T-cell (primary cell): Measurements from ENCODE around the gene THOC2. TPM values are rescaled to one million over a fixed set of nuclear protein-coding genes. Genes with fewer than 3 reads are reported as not detected.

Source experiments
- ATAC-seq, 4 experiments: fragments of 200-7000 bp in 3 of 4; fragments of 150-1000 bp in 1 of 4; cut with Tn5 transposase; replicated peaks in 1 of 4; 1 replicate in 3 of 4; 2 replicates in 1 of 4; pipeline ENCODE4 v1.10.0; 2021; ENCODE audit warnings: moderate library complexity in 3 of 4, mild to moderate bottlenecking in 2 of 4, moderate number of reproducible peaks in 1 of 4
- CTCF ChIA-PET, 2 donors: fragments of 300-600 bp; sonication (Branson Sonifier 250); formaldehyde crosslinking; loops; one replicate each; lab custom pipeline; 2022; ENCODE audit warnings: antibody characterized with exemption in 2 of 2; lab: Charles Lee
- POLR2A ChIA-PET, 2 donors: fragments of 300-600 bp; sonication (Branson Sonifier 250); formaldehyde crosslinking; loops; one replicate each; lab custom pipeline; 2022; ENCODE audit warnings: antibody characterized with exemption in 2 of 2; lab: Charles Lee
- DNase-seq, 35 experiments: peaks; one replicate each; pipeline versions ENCODE4 v3.0.0 to v3.0.0-alpha.2; 2013 to 2023
- H3K27ac ChIP-seq: one replicate; pipeline ENCODE4 v1.5.1; 2013; ENCODE audit warnings: low read length
- H3K27me3 ChIP-seq, 2 experiments: replicated peaks in 1 of 2; 1 replicate in 1 of 2; 2 replicates in 1 of 2; pipeline versions ENCODE4 v1.6.1 to v1.7.0; 2013; ENCODE audit warnings: low read length in 1 of 2, mixed read lengths in 1 of 2; ENCODE audit not compliant: control insufficient read depth in 2 of 2, insufficient read depth in 2 of 2; ENCODE audit errors: extremely low read depth in 1 of 2
- H3K36me3 ChIP-seq, 2 donors: 1 replicate in 1 of 2; 2 replicates in 1 of 2; pipeline versions ENCODE4 v1.6.1 to v1.7.0; 2013; ENCODE audit warnings: low read length in 1 of 2; ENCODE audit not compliant: control insufficient read depth in 2 of 2, insufficient read depth in 1 of 2; ENCODE audit errors: extremely low read depth in 1 of 2
- H3K4me1 ChIP-seq, 2 experiments: 1 replicate in 1 of 2; 2 replicates in 1 of 2; pipeline versions ENCODE4 v1.6.1 to v1.7.0; 2013; ENCODE audit warnings: low read length in 2 of 2, mixed read lengths in 1 of 2; ENCODE audit not compliant: insufficient read depth in 2 of 2, control insufficient read depth in 1 of 2; ENCODE audit errors: extremely low read depth in 1 of 2
- H3K4me3 ChIP-seq, 2 donors: 1 replicate in 1 of 2; 2 replicates in 1 of 2; pipeline versions ENCODE4 v1.5.1 to v1.7.0; 2013; ENCODE audit warnings: mild to moderate bottlenecking in 2 of 2, low read length in 1 of 2, moderate library complexity in 1 of 2; ENCODE audit not compliant: control insufficient read depth in 1 of 2; ENCODE audit errors: extremely low read depth in 1 of 2
- H3K9me3 ChIP-seq: 2 replicates; pipeline ENCODE4 v1.7.0; 2013
- H3K27ac Mint-ChIP-seq, 2 donors: one replicate each; pipeline ENCODE4 v1.8.0; 2020 to 2021; ENCODE audit warnings: mild to moderate bottlenecking in 2 of 2, mixed read lengths in 2 of 2
- H3K27me3 Mint-ChIP-seq, 2 donors: one replicate each; pipeline ENCODE4 v1.8.0; 2021 to 2022; ENCODE audit warnings: mixed read lengths in 2 of 2
- H3K36me3 Mint-ChIP-seq: one replicate; pipeline ENCODE4 v1.8.0; 2021; ENCODE audit warnings: mixed read lengths
- H3K4me1 Mint-ChIP-seq, 3 donors: one replicate each; pipeline ENCODE4 v1.8.0; 2020 to 2022; ENCODE audit warnings: mixed read lengths in 3 of 3, mild to moderate bottlenecking in 1 of 3
- H3K4me3 Mint-ChIP-seq, 3 donors: one replicate each; pipeline ENCODE4 v1.8.0; 2020 to 2022; ENCODE audit warnings: mild to moderate bottlenecking in 3 of 3, mixed read lengths in 3 of 3, moderate library complexity in 3 of 3
- H3K9me3 Mint-ChIP-seq, 3 donors: one replicate each; pipeline ENCODE4 v1.8.0; 2020 to 2022; ENCODE audit warnings: mixed read lengths in 3 of 3
- WGBS: methylation state at CpG from one replicate; pipeline ENCODE4 v1.1.5; 2013; ENCODE audit warnings: missing lambda C conversion rate; ENCODE audit not compliant: insufficient coverage; 5-methylcytosine and 5-hydroxymethylcytosine counted together
- total RNA-seq, 35 experiments: library from RNA in 6 of 35; stranded (reverse) in 6 of 35; fragments of 120-200 nt in 1 of 35; gene quantifications; one replicate each; pipeline versions ENCODE4 v1.2.1 to v1.2.4 and lab custom pipeline; 2013 to 2026

Gene THOC2
- total RNA-seq, 5 donors from 2014 or later (not counting 1 experiment from before 2014, with no cell fraction given), result 75.7 to 102 (median 80.7) TPM

GRCh38 chrX:123648028-123648810, 84.6 kb downstream of the THOC2 start:
- no peaks in the 10 kb centered on the region for H3K9me3 Mint-ChIP-seq
- Histone ChIP-seq H3K4me1 (peaks cover 0 to 4% of the 10 kb centered on the region in 2 experiments), H3K4me3 (no peak overlapping the region), H3K27ac (no peak overlapping the region), H3K9me3 (no peaks in the 10 kb centered on the region), H3K36me3 (peaks cover 0 to 4% of the 10 kb centered on the region in 2 donors), H3K27me3 (no peaks in the 10 kb centered on the region)
- peak overlapping the region in 1 of 2 donors; percentile 45 for H3K27ac Mint-ChIP-seq
- H3K4me3 Mint-ChIP-seq, result no peak overlapping the region
- no peaks in the 10 kb centered on the region for H3K27me3 Mint-ChIP-seq
- ChIA-PET POLR2A (interaction anchor here in 1 of 2 donors (0.6 kb wide), 1 partner anchor 1641 kb away, joined by 4 read pairs; no protein-coding TSS in a partner anchor), CTCF (interaction anchor here in 1 of 2 donors (0.6 kb wide), 1 partner anchor 409 kb away, joined by 9 read pairs; no protein-coding TSS in a partner anchor)
- WGBS, result 100% methylated on average over 3 of the region's 20 CpGs
- peaks cover 36% of the 10 kb centered on the region for H3K36me3 Mint-ChIP-seq
- ATAC-seq, result peak in 3 of 4 experiments; percentile 57 to 91 (median 69)
- H3K4me1 Mint-ChIP-seq, result peaks cover 22 to 43% (median 42%) of the 10 kb centered on the region in 3 donors
- peak in 31 of 35 experiments; percentile 1 to 60 (median 17) for DNase-seq

GRCh38 chrX:123647244-123647643, 85.6 kb downstream of the THOC2 start:
- Histone ChIP-seq H3K4me3 (no peak overlapping the region), H3K27ac (no peak overlapping the region), H3K4me1 (peaks cover 0 to 4% of the 10 kb centered on the region in 2 experiments), H3K36me3 (peaks cover 0 to 4% of the 10 kb centered on the region in 2 donors), H3K9me3 (no peaks in the 10 kb centered on the region), H3K27me3 (no peaks in the 10 kb centered on the region)
- peaks cover 0 to 3% of the 10 kb centered on the region in 2 donors for H3K27me3 Mint-ChIP-seq
- ChIA-PET CTCF (no interaction called here), POLR2A (no interaction called here)
- DNase-seq (no peak), ATAC-seq (no peak)
- no CpG with 5 or more reads among the region's 4 CpGs for WGBS
- H3K4me1 Mint-ChIP-seq, result peaks cover 13 to 33% (median 32%) of the 10 kb centered on the region in 3 donors
- H3K36me3 Mint-ChIP-seq, result peaks cover 27% of the 10 kb centered on the region
- no peaks in the 10 kb centered on the region for H3K9me3 Mint-ChIP-seq
- no peak overlapping the region for H3K27ac Mint-ChIP-seq
- no peak overlapping the region for H3K4me3 Mint-ChIP-seq

GRCh38 chrX:123629502-123629901, 103.3 kb downstream of the THOC2 start:
- no CpG with 5 or more reads among the region's 3 CpGs for WGBS
- ChIA-PET CTCF (no interaction called here), POLR2A (no interaction called here)
- ATAC-seq (no peak), DNase-seq (no peak)
- Mint-ChIP-seq H3K27me3 (no peaks in the 10 kb centered on the region), H3K9me3 (no peaks in the 10 kb centered on the region), H3K36me3 (peaks cover 45% of the 10 kb centered on the region), H3K4me3 (no peak overlapping the region), H3K27ac (no peak overlapping the region), H3K4me1 (peaks cover 0 to 3% (median 0%) of the 10 kb centered on the region in 3 donors)
- no peaks in the 10 kb centered on the region for H3K4me1 ChIP-seq
- no peak overlapping the region for H3K27ac ChIP-seq
- H3K4me3 ChIP-seq, result no peak overlapping the region
- peaks cover 0 to 42% of the 10 kb centered on the region in 2 donors for H3K36me3 ChIP-seq
- H3K27me3 ChIP-seq, result no peaks in the 10 kb centered on the region
- H3K9me3 ChIP-seq, result no peaks in the 10 kb centered on the region

- Mint-ChIP-seq H3K4me1 (peaks cover 0 to 3% (median 0%) of the 10 kb centered on the region in 3 donors), H3K27ac (no peak overlapping the region), H3K27me3 (no peaks in the 10 kb centered on the region), H3K36me3 (peaks cover 46% of the 10 kb centered on the region), H3K4me3 (no peak overlapping the region), H3K9me3 (no peaks in the 10 kb centered on the region)
- H3K36me3 ChIP-seq, result peaks cover 0 to 48% of the 10 kb centered on the region in 2 donors
- H3K27me3 ChIP-seq, result no peaks in the 10 kb centered on the region
- ChIA-PET CTCF (no interaction called here), POLR2A (no interaction called here)
- H3K4me3 ChIP-seq, result no peak overlapping the region
- H3K4me1 ChIP-seq, result no peaks in the 10 kb centered on the region
- DNase-seq, result no peak
- no peaks in the 10 kb centered on the region for H3K9me3 ChIP-seq
- no peak for ATAC-seq
- no peak overlapping the region for H3K27ac ChIP-seq
Observed at GRCh38 chrX:123626962-123627361, 105.9 kb downstream of the THOC2 start.

- Mint-ChIP-seq H3K27me3 (no peaks in the 10 kb centered on the region), H3K36me3 (peaks cover 44% of the 10 kb centered on the region), H3K27ac (no peak overlapping the region), H3K4me3 (no peak overlapping the region), H3K4me1 (peaks cover 0 to 3% (median 0%) of the 10 kb centered on the region in 3 donors), H3K9me3 (no peaks in the 10 kb centered on the region)
- peaks cover 0 to 49% of the 10 kb centered on the region in 2 donors for H3K36me3 ChIP-seq
- H3K27me3 ChIP-seq, result no peaks in the 10 kb centered on the region
- DNase-seq (no peak), ATAC-seq (no peak)
- H3K4me3 ChIP-seq, result no peak overlapping the region
- no CpG with 5 or more reads among the region's 2 CpGs for WGBS
- H3K9me3 ChIP-seq, result no peaks in the 10 kb centered on the region
- no peak overlapping the region for H3K27ac ChIP-seq
- ChIA-PET POLR2A (interaction anchor here in 1 of 2 donors (0.6 kb wide), 1 partner anchor 142 kb away, joined by 3 read pairs; no protein-coding TSS in a partner anchor), CTCF (no interaction called here)
- no peaks in the 10 kb centered on the region for H3K4me1 ChIP-seq
Observed at GRCh38 chrX:123625952-123626351, 106.9 kb downstream of the THOC2 start.

GRCh38 chrX:123625477-123625876, 107.4 kb downstream of the THOC2 start:
- Mint-ChIP-seq H3K4me3 (no peak overlapping the region), H3K36me3 (peaks cover 43% of the 10 kb centered on the region), H3K4me1 (peaks cover 0 to 3% (median 0%) of the 10 kb centered on the region in 3 donors), H3K9me3 (no peaks in the 10 kb centered on the region), H3K27ac (no peak overlapping the region), H3K27me3 (no peaks in the 10 kb centered on the region)
- Histone ChIP-seq H3K4me1 (no peaks in the 10 kb centered on the region), H3K9me3 (no peaks in the 10 kb centered on the region), H3K36me3 (peaks cover 0 to 49% of the 10 kb centered on the region in 2 donors), H3K4me3 (no peak overlapping the region), H3K27ac (no peak overlapping the region), H3K27me3 (no peaks in the 10 kb centered on the region)
- no CpG with 5 or more reads among the region's 1 CpG for WGBS
- POLR2A ChIA-PET, result interaction anchor here in 1 of 2 donors (0.6 kb wide), 1 partner anchor 10 kb away, joined by 4 read pairs; no protein-coding TSS in a partner anchor
- DNase-seq, result no peak
- ATAC-seq, result no peak
- CTCF ChIA-PET, result interaction anchor here in 1 of 2 donors (0.6 kb wide), 1 partner anchor 105 kb away, joined by 3 read pairs; no protein-coding TSS in a partner anchor
